ENCODE measurements around the gene FBXW2. TPM values are rescaled to one million over a fixed set of nuclear protein-coding genes. Genes with fewer than 3 reads are reported as not detected.

Gene FBXW2
- total RNA-seq, 2 donors from 2014 or later = 22.2 to 31.5 TPM

DNA sequence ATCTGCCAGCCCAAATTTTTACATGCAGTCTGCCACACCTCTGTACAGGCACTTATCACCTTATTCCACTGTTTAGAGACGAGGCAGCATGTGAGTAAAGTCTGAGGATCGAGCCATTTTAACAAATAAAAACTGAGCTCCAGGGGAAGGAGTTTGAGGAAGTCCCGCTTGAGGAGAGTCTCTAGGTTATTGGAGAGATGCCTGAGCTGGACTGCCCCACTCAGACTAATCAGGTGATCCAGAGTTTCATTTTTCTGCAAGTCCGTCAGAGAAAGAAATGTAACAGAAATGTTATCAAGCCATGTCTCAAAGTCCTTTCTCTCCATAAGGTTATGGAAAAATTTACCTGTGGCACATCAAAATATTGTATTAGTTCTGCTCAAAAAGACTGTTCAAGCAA, 5.3 kb downstream of the FBXW2 start:
- Histone ChIP-seq H3K4me1 (peaks cover 0 to 28% of the 10 kb centered on the region in 2 donors), H3K36me3 (peaks cover 30% of the 10 kb centered on the region), H3K4me3 (no peak overlapping the region), H3K27ac (no peak overlapping the region), H3K27me3 (no peaks in the 10 kb centered on the region), H3K9me3 (no peaks in the 10 kb centered on the region)
- DNase-seq (ENCODE audit: low spot score) = no peak
- TF ChIP-seq, protein P1, sequence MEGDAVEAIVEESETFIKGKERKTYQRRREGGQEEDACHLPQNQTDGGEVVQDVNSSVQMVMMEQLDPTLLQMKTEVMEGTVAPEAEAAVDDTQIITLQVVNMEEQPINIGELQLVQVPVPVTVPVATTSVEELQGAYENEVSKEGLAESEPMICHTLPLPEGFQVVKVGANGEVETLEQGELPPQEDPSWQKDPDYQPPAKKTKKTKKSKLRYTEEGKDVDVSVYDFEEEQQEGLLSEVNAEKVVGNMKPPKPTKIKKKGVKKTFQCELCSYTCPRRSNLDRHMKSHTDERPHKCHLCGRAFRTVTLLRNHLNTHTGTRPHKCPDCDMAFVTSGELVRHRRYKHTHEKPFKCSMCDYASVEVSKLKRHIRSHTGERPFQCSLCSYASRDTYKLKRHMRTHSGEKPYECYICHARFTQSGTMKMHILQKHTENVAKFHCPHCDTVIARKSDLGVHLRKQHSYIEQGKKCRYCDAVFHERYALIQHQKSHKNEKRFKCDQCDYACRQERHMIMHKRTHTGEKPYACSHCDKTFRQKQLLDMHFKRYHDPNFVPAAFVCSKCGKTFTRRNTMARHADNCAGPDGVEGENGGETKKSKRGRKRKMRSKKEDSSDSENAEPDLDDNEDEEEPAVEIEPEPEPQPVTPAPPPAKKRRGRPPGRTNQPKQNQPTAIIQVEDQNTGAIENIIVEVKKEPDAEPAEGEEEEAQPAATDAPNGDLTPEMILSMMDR (IDR thresholded peaks at IDR 0.05) = no peak

- no peak for DNase-seq (ENCODE audit: low spot score)
- TF ChIP-seq, protein P1 (IDR thresholded peaks at IDR 0.05) = no peak
- Histone ChIP-seq H3K27ac (no peak overlapping the region), H3K4me3 (no peak overlapping the region), H3K36me3 (peaks cover 24% of the 10 kb centered on the region), H3K4me1 (peaks cover 0 to 10% of the 10 kb centered on the region in 2 donors), H3K9me3 (no peaks in the 10 kb centered on the region), H3K27me3 (no peaks in the 10 kb centered on the region)
Measured at GRCh38 chr9:120783602-120784047, 9.6 kb downstream of the FBXW2 start.

GRCh38 chr9:120781236-120781635, 12.0 kb downstream of the FBXW2 start:
- Histone ChIP-seq H3K4me3 (no peak overlapping the region), H3K36me3 (peaks cover 31% of the 10 kb centered on the region), H3K27ac (no peak overlapping the region), H3K9me3 (no peaks in the 10 kb centered on the region), H3K27me3 (no peaks in the 10 kb centered on the region), H3K4me1 (no peaks in the 10 kb centered on the region)
- TF ChIP-seq, protein P1 (IDR thresholded peaks at IDR 0.05) = no peak
- no peak for DNase-seq (ENCODE audit: low spot score)

DNA sequence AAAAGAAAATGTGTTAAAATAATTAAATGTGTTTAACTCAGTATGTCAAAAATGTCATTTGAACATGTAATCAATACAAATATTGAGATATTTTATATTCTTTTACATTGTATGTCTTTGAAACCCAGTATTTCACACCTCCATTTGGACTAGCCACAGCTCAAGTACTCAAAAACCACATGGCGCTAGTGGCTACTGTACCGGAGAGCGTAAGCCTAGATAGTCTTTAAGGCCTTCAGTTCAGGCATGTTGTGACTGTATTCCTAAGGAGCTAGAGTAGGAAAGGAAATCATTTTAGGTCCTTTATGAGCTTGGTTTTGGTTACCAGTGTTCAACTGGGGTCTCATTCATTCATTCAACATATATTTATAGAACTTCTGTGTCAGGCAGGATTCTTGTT, 12.8 kb downstream of the FBXW2 start:
- Histone ChIP-seq H3K36me3 (peaks cover 31% of the 10 kb centered on the region), H3K4me3 (no peak overlapping the region)
- DNase-seq (ENCODE audit: low spot score) = no peak

DNA sequence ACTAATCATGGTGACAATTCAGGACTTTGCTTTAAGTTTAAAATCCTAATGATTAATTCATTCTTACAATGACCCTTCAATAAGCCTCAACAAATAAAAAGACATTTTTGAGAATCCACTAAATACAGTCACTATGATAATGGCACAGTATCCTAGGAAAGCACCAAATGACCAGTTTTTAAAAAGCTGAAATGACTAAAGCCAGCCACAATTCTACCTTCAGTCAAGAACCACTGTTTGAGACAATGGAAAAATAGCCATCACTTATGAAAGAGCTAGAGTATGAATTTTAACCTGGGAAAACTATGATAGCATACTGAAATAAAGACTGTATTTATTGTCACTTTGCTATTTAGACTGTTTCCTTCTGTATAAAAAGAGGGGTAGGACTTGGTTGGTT, 14.0 kb downstream of the FBXW2 start:
- DNase-seq (ENCODE audit: low spot score) = no peak
- no peaks in the 10 kb centered on the region for H3K27me3 ChIP-seq
- TF ChIP-seq, protein P1 (IDR thresholded peaks at IDR 0.05) = no peak
- no peaks in the 10 kb centered on the region for H3K9me3 ChIP-seq
- no peak overlapping the region for H3K27ac ChIP-seq
- no peak overlapping the region for H3K4me3 ChIP-seq
- no peaks in the 10 kb centered on the region for H3K4me1 ChIP-seq
- peaks cover 34% of the 10 kb centered on the region for H3K36me3 ChIP-seq

More for the DNA sequence above, 12.8 kb downstream of the FBXW2 start:
- no peak overlapping the region for H3K27ac ChIP-seq
- TF ChIP-seq, protein P1 (IDR thresholded peaks at IDR 0.05) = no peak
- no peaks in the 10 kb centered on the region for H3K27me3 ChIP-seq
- H3K9me3 ChIP-seq = no peaks in the 10 kb centered on the region
- no peaks in the 10 kb centered on the region for H3K4me1 ChIP-seq

- Histone ChIP-seq H3K4me1 (no peaks in the 10 kb centered on the region), H3K4me3 (no peak overlapping the region), H3K27ac (no peak overlapping the region), H3K9me3 (no peaks in the 10 kb centered on the region), H3K36me3 (peaks cover 34% of the 10 kb centered on the region), H3K27me3 (no peaks in the 10 kb centered on the region)
- TF ChIP-seq, protein P1 (IDR thresholded peaks at IDR 0.05) = no peak
- no peak for DNase-seq (ENCODE audit: low spot score)
Measured at GRCh38 chr9:120778758-120779157, 14.5 kb downstream of the FBXW2 start.

All from right atrium auricular region (tissue), 2 donors.